Dedifferentiated amniotic fluid mesenchymal stem cell (primary cell): Measurements from ENCODE around the gene FAM222A.
"Not testable (repeated sequence)": the region's sequence is repeated elsewhere in the genome, so short reads cannot be mapped to it uniquely, and the experiment has no call there.

Experiments
- DNase-seq: peaks from one replicate; pipeline ENCODE4 v3.0.0-alpha.2; 2016; ENCODE audit errors: extremely low spot score

FAM222A gene

DNA sequence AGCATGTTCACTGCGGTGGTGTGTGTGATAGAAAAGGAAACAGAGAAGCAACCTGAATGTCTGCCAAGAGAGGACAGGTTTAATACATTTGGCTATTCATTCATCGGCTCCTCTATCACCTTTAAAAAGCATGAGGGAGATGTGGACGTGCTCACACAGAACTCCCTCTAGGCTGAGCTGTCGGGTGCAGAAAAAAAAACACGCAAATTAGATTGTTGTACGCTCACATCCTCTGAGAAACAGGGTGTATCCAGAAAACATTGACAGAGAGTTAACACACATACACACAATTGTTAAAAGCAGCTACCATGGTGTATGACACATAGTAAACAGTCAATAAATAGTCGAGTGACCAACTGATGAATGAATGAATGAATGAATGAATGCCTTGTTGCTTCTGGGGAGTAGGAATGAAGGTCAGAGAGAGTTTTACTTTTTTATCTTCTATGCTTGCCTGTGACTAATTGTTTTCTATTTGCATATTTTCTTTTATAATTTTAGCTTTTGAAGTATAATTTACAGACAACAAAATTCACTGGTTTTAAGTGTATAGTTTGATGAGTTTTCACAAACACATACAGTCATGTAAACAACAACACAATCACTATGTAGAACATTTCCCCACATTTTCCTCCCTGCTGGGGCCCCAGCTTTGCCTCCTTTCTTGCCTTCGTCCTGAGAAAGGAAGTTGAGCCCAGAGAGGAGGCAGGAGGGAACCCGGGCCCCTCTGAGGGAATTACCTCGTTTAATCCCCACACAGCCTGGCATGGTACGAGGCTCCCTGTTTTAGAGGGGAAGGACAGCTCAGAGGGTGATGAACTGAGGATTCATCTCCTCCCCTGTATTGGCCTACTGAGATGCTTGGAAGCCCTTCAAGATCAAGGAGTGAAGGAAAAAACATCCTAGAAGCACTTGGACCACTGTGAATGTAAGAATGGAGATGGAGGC is 19.7 kb upstream of the FAM222A start:
- DNase-seq, result no peak

DNA sequence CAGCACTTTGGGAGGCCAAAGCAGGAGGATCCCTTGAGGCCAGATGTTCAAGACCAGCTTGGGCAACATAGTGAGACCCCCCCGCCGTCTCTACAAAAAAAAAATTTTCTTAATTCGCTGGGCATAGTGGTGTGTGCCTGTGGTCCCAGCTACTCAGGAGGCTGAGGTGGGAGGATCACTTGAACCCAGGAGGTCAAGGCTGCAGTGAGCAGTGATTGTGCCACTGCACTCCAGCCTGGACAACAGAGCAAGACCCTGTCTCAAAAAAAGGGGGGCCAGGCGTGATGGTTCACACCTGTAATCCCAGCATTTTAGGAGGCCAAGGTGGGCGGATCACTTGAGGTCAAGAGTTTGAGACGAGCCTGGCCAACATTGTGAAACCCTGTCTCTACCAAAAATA is 19.0 kb upstream of the FAM222A start:
- not testable (repeated sequence) for DNase-seq

DNA sequence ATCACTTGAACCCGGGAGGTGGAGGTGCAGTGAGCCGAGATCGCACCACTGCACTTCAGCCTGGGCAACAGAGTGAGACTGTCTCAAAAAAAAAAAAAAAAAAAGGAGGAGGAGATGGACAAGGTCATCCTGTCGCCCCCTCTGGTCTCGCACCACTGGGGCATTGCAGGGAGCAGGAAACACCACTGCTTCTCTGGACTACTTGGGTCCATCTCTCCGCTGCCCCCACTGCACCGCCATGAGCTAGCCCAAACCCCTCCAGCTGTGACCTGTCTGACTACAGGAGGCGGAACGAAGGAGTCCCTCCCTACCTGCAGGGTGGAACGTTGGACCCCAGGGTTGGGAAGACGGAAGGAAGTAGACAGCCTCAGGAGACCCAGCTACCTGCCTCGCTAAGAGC is 18.2 kb upstream of the FAM222A start:
- no peak for DNase-seq

DNA sequence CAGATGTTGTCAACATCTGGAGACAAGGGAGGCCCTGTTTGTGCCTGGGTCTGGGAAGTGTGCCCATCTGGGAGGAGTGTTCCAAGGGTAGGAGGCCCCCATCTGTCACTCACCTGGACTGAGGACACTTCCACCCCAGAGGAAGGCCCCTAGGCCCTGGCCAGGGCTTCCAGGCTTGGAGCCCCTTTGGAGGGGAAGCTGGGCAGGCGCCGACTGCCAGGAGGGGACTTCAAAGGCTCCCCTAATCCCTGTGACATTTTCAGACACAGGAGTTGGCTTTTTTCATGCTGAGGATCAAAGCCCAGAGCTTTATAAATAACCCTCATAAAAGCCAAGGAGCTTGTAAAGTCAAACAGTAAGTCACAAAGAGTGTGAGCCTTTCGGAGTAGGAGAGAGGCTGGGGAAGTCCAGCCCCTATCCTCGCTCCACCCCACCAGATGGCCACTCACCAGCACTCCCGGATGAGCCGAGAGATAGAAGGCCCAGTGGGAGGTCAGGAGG is 17.6 kb upstream of the FAM222A start:
- DNase-seq, result no peak

DNA sequence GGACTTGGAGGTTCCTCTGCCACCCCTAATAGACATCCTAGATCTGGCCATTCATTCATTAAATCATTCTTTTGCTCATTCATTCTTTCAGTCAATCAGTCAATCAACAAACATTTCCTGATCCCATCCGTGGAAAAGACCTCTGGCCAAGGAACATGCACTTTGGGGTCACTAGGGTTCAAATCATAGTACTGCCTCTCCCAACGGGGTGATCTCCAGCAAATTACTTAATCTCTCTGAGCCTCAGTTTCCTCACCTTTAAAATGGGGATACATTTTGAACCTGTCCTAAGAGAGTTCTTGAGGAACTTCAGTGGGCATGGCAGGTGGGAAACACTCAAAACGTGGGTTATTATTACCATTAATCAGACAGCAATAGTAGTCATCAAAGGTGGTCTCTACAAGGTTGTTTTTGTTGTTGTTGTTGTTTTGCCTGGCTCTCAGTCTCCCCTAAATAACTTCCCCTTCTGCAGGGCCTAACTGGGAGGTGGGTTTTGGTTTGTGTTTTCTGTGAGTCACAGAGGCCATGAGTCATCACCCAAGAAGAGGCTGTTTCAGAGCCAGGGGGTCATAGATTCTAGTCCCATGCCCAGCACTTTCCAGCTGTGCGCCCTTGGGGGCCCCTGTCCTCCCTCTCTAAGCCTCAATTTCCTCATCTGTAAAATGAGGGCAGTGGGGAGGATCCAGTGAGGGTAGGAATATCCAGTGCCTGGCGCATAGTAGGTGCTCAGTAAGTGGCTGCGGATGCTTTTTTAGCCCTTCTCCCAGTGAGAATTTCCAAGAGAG is 16.9 kb upstream of the FAM222A start:
- no peak for DNase-seq

DNA sequence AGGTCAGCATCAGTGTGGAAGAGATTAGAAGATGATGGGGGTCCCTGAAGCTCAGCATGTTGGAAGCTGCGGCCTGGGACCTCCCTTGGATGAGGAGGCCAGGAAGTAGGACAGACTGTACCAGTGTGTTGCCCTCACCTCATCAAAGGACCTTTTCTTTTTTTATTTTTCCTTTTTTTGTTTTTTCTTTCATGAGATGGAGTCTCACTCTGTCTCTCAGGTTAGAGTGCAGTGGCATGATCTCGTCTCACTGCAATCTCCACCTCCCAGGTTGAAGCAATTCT is 16.4 kb upstream of the FAM222A start:
- DNase-seq, result no peak

DNA sequence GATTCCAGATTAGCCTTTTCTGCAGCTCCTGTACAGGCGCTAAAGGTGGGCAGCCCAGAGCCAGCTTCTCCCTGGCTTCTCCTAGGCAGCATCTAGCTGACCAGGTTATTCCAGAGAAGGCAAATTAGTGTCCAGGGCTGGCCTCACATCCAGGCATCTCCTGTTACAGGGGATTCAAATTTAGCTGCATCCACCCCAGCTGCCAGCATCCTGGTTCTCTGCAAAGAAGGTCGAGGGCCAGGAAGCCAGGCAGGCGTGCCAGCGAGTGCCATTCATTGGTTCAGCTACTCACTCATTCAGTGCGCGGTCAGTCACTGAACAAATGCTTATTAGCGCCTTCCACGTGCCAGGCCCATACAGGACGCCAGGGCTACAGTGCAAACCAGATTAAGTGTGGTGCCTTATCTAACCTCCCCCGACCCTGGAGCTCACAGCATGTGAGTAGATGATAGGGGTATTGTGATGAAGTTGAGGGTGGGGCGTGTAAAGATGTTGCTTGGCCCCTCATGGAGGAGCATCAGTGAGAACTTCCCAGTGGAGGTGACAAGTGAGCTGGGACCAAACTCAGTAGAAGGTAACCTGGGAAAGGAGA is 15.7 kb upstream of the FAM222A start:
- DNase-seq, result no peak

DNA sequence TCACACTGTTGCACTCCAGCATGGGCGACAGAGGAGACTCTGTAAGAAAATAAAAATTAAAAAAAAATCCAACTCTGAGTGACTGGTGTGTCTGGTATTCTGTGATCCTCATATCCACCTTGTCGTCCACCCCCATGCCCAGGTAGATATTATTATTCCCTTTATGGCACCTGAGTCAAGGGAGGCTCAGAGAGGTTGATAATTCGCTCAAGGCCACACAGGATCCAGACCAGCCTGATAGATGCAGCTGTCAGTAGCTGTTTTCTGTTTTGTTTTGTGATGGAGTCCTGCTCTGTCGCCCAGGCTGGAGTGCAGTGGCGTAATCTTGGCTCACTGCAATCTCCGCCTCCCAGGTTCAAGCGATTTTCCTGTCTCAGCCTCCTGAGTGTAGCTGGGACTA is 14.8 kb upstream of the FAM222A start:
- no peak for DNase-seq

DNA sequence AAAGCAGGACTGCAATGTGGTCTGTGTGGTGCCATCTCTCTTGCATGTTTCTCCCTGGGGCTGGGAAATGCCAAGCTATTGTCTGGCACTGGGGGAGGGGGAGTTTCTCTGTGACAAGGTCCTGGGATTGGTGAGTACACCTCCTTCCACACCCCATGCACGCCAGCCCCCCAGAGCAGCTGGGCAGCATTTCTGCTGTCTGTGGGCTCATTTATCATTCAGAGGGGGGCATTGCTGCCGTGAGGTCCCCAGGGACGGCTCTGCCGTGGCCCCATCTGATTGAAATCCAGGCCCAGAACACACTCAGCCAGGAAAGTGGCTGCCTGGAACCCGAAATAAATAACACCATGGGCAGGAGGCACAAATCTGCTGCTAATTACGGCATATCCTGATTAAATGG is 12.6 kb upstream of the FAM222A start:
- no peak for DNase-seq

DNA sequence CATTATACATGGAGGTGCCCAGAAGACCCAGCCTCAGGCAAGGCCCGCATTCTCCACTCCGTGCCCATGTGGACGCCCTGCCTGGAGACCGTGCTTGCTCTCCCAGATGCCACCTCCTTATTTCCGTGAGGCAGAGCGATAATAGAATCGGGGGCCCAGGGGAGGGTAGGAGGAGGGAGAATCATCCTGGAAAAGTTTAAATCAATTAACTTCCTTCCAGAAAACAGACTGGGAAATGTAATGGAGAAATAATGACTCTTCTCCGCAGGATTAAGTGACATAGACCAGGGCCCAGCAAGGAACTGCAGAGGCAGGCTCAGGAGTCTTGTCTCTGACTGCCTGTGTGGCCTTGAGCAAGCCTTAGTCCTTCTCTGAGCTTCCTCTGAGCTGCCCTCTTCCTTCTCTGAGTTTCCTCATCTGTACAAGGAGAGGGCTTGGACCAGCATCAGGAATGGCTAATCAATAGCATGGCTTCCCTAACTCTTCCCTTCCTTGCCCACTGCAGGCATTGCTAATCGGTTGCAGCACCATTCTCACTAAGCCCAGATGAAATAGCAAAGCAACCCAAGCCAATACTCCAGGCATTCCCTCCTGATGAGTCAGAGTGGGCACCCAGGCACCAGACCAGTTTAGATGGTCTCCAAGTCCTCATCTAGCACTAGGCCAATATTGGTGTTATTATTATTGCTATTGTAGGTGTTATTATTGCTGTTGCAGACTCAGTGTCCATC is 11.3 kb upstream of the FAM222A start:
- no peak for DNase-seq

DNA sequence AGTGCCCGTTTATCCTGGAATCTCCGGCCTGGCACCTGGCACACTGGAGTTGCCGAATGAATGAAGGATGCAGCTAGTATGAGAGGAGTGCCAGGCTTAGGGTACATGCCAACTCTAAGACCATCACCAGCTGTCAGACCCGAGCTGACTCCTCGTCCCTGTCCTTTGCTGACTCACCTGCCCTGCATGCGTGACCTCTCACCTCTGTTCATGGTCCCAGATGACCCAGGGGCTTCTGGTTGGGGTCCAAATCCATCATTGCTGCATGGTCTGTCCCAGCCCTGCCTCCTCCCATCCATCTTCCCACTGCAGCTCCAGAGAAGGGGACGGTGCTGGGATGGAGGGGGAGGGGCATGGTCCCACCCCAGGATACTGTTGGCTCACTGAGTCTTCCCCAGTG is 9.9 kb upstream of the FAM222A start:
- DNase-seq, result no peak

DNA sequence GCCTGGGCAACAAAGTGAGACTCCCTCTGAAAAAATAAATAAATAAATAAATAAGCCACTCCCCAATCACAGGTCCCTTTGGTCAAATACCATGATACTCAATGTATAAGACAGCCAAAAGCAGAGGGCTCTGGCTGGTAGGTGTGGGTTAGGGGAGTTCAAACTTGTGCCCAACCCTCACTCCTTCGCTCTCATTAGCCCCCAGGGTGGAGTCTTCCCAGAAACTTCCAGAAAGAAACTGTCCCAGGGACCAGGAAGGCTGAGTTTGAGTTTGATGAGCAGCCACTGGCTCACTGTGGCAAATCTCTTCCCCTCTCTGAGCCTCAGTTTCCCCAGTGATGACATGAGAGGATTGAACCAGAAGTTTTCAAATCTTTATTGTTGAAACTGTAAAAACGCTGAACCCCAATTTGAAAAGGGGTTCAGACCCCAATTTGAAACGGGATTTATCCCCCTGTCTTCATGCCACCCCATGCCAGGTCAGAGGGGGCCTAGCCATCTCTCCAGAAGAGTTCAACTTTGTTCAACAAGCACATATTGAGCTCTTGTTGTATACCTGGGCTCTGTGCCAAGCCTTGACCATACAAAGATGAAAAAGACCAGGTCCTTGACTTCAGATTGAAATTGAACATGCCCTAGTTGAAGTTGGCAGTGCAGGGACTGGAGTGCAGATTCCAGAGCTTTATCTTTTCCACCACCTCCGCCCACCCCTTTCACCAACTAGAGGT is 9.1 kb upstream of the FAM222A start:
- DNase-seq, result no peak

DNA sequence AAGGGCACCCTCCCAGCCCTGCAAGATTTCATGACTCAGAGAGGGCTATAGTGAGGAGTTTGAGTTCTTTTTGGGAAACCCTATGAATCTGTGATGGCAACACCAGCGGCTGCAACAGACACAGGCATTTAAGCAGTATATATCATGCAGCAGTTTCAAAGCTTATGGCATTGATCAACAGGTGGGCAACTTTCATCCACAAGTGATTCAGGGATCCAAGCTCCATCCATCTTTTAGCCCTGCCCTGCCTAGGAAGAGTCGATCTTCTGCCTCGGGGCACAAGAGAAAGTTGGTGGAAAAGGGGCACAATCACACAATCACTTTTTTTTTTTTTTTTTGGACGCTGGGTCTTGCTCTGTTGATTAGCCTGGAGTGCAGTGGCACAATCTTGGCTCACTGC is 8.3 kb upstream of the FAM222A start:
- DNase-seq, result no peak

DNA sequence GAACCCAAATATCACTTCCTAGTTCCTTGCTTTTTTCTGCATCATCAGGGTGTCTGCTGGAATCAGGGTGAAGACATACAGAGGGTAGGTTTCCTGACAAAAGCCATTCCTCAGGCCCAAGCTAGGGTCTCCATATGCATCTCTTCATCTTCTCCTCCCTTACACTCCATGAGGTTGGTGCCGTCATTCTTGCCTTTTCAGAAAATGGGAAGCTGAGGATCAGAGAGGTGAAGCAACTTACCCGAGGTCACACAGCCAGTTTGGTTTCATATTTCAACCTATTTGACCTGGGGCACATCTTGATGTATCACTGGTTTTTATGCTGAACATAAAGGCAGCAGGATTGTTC is 7.3 kb upstream of the FAM222A start:
- DNase-seq, result no peak

DNA sequence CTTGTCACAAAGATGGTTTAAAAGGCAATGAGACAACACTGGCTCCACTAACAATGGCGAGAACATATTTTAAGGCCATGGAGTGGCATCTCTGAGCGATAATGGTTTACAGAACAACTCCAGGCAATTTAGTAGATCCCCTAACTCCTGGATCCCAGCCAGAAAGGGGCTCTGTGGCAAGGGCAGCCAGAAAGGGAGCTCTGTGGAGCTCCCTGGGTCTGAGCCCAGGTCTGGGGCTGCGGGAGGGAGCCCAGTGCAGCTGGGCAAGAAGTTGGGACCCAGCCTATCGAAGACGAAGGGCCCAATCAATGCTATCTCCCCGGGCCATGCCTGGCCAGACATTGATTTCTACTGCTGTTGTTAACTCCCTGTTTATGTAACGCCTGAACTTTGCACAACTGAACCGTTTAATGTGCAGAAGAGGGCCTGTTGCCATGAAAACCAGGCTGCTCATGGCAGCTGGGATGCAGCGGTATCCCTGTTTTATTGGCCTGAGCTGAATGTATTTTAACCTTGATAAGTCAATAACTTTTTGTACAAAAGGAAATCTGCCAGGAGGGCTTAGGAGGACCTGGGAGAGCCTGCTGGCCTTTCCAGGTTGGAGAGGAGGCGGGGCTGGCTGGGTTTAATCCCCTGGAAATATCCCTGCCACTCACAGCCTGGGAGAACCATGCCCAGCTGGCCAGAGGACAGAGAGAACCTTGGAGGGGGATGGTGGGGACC is 6.7 kb upstream of the FAM222A start:
- DNase-seq, result no peak

DNA sequence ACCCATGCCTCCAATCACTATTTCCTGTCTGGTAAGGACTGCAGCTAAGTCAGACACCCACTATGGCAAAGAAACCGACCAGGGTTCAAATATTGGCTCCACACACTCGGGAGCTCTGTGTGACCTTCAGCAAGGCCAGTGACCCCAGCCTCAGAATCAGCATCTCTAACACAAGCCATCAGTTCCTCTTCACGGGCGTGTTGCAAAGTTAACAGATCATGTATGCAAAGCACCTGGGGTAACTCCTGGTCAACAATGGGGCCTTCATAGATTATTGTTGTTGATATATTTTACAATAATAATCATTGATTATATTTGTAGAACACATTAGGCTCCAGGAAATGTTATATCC is 6.2 kb upstream of the FAM222A start:
- DNase-seq, result no peak

DNA sequence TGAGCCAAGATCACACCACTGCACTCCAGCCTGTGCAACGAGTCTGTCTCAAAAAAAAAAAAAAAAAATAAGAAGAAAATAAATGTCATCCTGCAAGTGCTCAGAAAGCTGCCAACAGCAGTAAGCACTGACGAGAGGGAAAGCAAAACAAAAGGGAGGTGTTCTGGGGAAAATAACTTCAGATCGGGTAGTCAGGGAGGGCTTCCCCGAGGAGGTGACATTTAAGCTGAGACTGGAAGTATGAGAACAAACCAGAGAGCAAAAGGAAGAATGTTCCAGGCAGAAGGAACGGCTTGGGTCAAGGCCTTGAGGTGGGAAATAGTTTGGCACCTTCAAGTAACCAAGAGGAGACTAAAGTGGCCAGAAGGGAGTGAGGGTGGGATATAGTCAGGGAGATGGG is 4.7 kb upstream of the FAM222A start:
- no peak for DNase-seq

DNA sequence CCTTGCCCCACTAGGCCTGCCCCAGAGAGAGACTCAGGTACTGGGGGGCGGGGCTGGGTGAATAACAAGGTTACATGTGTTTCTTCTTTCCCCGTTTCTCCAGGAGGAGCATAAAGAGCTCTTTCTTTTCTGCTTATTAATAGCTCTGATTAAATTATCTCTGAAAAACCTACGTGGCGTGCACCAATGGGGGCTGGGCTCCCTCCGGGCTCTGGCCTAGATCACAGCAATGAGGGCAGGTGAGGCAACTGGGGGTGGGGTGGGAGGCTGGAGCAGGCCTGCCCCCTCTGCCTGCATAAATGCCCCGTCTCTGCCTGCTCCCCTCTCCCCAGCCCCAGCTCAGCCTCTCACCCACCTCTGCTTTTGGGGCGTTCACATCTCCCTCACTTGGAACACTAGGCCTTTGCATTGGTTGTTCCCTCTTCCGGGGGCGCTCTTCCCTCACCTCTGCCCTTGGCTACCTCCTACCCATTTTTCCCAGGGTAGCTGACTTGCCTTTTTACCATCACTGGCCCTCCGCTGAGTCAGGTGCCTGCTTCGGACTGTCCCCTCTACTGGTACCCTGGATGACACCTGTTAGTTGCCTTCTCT is 4.1 kb upstream of the FAM222A start:
- DNase-seq, result no peak

DNA sequence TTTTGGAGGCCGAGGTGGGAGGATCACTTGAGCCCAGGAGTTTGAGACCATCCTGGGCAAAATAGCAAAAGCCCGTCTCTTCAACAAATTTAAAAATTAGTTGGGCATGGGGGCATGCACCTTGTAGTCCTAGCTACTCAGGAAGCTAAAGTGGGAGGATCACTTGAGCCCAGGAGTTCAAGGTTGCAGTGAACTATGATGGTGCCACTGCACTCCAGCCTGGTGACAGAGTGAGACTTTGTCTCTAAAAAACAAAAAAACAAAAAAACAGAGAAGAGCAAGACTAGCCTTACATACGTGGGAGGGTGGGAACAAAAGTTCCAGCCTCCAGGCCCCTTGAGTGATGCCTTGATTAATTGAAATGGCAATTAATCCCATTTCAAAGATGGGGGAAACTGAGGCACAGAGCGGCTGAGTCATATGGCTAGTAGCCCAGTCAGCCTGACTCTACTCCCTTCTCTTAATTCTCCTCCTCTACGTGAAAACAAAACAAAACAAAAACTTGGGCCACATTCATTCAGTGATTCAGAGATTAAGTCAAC is 3.3 kb upstream of the FAM222A start:
- no peak for DNase-seq
